NCI-H1436 (cell line): Measurements from ENCODE around the gene BTD.
A peak's percentile ranks its signal among the peaks of the same experiment; 100 is the strongest.

Experiments used
- DNase-seq: peaks from one replicate; lab custom pipeline; 2025; lab: John Stamatoyannopoulos, UW

BTD gene, protein sequence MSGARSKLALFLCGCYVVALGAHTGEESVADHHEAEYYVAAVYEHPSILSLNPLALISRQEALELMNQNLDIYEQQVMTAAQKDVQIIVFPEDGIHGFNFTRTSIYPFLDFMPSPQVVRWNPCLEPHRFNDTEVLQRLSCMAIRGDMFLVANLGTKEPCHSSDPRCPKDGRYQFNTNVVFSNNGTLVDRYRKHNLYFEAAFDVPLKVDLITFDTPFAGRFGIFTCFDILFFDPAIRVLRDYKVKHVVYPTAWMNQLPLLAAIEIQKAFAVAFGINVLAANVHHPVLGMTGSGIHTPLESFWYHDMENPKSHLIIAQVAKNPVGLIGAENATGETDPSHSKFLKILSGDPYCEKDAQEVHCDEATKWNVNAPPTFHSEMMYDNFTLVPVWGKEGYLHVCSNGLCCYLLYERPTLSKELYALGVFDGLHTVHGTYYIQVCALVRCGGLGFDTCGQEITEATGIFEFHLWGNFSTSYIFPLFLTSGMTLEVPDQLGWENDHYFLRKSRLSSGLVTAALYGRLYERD

DNA sequence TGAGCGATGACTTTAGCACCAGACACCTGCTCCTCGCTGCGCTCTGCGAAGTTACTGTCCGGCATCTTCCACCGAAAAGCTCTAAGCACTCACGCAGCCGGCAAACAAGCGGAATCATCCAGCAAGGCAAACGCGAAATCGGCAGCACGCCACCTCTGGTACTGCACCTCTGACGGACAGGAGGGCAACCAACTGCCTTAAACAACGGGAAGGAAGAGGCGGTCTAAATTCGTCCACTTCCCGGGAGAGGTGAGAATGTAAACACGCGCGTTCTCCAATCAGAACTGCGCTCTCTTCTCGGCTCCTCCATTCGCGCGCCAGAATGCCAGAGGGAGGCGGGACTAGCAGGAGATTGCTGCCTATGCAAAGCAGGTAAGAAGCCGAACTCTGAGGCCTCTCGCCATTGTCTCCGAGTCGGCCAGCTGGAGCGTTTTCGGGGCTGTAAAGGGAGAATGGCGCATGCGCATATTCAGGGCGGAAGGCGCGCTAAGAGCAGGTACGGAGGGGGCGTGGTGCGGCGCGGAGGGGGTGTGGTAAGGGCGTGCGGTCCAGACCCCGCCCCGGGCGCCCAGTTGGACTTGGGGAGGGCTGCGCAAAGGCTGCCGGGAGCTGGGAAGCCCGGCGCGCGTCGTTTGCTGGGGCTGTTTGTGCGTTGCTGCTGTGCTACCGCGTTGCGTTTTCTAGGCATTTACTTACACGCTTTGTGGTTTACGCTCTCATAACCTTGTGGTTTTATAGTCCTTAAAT lies at the start of gene BTD, which contains the start of gene HACL1:
Gene BTD (plus strand): TSS at position 347 of the 747 bp plus-strand sequence. CDS start 33,695 bp downstream, outside the sequence.
Gene HACL1 (minus strand): TSS at position 171 of the 747 bp plus-strand sequence. CDS start 106 bp downstream, at position 65.
- DNase-seq, result no peak

DNA sequence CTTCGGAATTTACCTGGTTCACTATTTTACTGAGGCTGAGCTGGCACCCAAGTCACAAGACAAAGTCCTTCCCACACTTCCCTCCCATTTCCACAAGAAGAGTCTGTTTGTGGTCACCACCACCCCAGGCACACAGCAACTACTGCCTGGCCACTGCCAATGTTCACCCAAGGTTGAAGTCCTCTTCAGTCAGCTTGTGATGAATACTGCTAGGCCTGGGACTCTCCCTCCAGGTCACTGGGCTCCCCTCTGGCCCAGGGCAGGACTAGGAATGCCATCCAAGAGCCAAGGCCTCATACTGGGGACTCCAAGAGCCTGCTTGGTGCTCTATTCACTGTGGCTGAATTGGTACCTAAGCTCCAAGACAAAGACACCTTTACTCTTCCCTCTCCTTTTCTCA lies 49.6 kb upstream of the BTD start:
- DNase-seq, result no peak

DNA sequence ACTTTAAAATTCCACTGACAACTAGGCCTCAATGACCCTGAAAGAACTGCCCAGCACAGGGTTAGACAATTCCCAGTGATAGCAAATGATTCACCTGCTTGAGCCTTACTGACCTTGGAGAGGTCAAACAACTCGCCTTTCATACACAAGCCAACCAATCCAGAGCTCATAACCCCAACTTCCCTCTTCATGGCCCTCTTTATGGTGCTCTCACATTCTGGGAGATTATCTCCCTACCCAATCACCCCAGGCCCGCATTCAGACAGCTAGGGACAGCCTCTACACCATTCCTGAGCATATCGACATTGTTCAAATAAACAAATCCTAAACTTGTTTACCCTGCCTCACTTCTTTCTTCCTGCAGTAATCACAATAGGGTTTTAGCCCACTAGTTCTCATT lies 47.8 kb upstream of the BTD start:
- DNase-seq, result no peak

DNA sequence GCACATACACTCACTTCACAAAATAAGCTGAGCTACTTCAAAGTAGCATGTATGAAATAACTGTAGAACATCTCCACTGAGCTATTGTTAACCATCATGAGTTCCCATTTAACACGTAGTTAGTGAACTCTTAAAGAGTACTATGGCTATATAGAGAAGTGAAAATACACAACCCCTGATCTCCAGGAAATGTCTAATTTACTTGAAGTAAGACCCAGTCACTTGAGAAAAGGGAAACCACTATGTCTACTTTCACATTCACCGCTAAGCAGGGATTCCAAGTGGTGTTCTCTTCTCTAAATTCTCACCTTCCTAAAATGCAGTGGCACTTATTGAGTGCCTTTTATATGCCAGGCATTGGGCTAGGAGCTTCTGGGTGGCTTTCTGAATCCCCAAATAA lies 45.0 kb upstream of the BTD start:
- DNase-seq, result no peak

DNA sequence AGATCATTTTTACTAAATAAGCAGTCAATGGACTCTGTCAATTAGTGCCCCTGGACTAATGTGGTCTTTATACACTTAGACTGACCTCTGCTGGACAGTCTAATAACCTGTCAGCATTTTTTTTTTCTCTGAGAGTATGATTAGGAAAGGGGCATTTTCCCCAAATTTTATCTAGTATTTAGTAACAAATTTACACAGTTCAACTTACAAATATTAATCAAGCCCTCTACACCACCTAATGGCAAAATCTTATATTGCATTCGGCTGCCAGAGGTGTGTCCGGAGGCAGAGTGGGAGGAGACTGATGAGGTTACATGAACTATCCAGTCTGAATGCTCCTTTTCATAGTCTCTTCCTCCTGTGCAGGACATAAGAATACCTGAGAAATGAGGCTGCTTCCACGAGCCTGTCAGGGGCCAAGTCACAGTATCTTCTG lies 44.0 kb upstream of the BTD start:
- DNase-seq, result peak; percentile 21

DNA sequence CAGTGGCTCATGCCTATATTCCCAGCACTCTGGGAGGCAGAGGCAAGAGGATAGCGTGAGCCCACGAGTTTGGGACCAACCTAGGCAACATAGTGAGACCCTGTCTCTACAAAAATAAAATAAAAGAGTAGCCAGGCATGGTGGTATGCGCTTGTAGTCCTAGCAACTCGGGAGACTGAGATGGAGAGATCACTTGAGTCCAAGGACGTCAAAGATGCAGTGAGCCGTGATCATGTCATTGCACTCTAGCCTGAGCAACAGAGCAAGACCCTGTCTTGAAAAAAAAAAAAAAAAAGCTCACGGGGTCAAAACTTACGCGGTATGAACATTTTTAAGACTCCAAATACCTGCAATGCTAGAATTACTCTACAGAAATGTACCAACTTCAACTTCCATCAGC lies 43.0 kb upstream of the BTD start:
- DNase-seq, result no peak

DNA sequence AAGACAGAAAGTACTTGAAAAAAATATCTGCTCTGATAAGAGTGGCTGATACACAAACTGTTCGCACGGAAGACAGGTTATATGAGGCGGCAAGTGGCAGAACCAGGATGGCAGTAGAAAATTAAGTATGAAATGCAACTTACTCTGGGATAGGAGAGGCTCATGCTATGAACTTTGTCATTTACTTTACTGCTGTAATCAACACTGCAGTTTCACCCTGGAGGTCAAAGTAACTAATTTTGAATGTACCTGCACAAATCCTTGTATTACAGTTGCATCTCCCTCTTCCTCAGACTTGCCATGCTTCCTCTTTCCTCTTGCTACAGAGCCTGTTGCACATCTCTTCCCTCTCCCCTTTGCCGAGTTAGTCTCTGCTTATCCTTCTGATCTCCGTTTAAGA lies 39.0 kb upstream of the BTD start:
- DNase-seq, result no peak

DNA sequence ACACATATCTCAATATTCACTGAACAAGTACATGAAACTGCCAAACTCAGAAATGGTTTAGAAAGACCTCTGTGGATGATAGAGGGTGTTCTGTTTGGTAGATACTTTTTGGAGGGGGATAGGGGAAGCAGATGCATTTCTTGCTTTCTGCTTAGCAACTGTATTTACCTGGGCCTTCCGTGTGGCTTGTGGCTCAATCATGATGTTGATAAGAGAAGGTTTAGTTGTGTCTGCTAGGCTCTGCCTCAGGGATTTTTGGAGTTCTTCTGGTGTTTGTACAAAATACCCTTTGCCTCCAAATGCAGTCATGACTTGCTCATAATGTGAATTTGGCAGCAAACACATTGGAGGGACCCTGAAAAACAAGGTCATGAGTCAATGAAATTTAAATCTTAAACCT lies 38.4 kb upstream of the BTD start:
- DNase-seq, result no peak

DNA sequence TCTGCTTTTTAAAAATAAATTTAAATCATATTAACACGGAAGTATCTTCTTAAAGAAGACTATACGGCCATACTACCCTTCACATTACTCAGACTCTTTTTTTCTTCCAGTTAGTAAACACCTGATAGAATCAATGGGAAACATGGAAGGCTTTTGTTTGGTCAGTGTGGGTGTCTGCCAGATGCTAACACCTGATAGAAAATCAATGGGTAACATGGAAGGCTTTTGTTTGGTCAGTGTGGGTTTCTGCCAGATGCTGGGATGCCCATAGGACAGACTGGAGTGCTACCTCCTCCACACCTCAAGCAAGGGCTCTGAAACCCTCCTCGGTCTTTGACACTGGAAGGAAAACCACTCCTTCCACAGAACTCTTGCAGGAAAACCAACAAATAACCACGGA lies 29.4 kb upstream of the BTD start:
- DNase-seq, result no peak

DNA sequence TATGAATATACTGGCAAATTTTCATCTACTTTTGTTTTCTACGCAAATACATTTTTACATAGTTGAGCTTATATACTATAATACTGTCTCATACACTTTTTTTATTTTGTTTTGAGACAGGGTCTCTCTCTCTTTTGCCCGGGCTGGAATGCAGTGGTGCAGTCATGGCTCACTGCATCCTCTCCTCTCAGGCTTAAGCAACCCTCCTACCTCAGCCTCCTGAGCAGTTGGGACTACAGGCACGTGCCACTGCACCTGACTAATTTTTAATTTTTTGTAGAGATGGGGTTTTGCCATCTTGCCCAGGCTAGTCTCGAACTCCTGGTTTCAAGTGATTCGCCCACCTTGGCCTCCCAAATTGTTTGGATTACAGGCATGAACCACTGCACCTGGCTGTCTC lies 26.1 kb upstream of the BTD start:
- DNase-seq, result no peak

DNA sequence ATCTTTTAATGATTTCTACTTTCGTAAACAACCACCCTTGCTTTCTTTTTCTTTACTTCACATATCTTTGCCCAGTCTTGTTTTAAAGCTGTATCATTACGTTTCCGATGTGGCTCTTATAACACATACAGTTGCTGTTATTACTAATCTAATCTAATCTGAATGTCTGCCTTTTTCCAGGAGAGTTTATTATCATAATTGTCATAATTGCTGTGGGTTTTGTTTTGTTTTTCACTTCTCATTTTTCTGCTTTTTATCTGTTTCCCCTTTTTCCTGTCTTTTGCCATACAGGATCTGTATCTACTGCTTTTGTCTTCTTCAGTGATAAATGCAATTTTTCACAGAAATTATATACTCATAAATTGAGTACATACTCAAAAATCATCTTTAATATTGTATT lies 25.1 kb upstream of the BTD start:
- DNase-seq, result no peak

DNA sequence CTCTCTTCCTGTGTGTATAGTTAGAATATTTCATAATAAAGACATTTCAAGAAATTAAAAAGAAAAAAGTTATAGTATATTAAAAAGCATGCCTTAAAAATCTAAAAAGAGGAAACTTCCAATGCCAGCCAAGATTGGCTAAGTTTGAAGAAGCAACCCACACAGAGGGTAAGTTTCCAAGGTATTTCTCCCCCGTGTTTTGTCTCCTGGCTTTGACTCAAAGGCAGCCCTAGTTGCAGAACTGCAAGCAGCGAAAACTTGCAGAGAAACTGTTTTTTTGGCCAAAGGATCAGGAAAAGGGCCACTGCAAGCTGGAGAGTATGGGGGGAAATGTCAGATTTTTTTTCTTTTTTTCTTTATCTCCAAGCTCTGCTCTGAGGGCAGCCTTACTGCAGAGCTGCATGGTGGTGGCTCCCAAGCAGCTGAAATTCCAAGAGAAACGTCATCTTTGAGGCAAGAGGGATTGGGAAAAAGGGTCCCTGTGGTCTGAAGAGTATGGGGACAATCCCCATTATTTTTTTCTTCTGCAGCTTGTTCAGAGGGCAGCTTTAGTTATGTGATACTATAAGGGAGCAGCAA lies 23.2 kb upstream of the BTD start:
- no peak for DNase-seq

DNA sequence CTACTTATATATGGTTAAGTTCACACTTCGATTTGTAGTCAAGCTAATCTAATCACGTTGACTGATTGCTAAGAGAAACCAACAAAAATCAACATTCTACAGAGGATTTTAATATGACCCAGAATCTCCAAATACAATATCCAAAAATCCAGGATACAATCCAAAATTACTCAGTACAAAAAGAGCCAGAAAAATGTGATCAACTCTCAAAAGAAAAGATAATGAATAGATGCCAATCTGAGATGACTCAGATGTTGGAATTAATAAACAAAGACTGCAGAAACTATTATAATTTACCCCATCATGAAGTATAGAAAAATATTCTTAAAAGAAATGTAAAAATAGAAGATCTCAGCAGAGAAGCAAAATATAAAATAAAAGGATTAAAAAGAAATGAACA lies 22.5 kb upstream of the BTD start:
- no peak for DNase-seq

DNA sequence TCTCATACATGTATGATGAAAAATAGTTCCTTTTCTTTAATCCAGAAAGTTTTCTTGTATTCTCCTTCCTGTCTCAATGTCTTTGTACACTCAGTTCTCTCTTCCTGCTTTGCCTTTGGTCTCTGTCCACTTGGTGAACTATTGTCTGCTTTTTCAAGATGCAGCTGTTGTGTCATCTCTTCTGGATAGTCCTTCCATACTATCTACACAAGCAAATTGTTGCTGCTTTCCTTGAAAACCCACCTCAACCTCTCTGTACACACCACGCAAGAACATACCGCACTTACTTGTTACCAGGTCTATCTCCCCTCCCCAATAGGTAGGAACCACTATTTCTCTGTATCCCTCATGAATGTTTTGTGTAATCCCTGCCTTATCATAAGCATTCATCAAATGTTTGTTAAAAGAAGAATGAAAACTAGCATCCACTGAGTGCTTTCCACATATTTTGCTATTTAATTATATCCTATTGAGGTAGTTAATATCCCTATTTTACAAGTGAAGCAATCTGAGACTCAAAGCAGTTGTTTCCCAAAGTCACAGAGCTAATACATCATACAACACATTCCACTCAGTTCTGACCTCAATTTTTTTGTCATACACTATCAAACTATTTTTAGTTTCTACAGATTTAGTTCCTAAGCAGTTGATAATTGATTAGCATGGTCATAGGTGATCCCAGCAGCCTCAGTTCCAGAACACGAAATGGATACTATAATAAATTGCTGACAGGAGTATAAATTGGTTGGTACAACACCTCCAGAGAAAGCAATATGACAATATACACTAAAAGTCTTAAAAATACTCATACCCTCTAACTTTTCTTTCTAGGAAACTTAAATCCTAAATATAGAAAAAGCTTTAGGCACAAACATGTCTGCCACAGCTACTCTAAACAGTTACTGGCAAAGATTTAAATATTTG lies 19.8 kb upstream of the BTD start:
- DNase-seq, result no peak

DNA sequence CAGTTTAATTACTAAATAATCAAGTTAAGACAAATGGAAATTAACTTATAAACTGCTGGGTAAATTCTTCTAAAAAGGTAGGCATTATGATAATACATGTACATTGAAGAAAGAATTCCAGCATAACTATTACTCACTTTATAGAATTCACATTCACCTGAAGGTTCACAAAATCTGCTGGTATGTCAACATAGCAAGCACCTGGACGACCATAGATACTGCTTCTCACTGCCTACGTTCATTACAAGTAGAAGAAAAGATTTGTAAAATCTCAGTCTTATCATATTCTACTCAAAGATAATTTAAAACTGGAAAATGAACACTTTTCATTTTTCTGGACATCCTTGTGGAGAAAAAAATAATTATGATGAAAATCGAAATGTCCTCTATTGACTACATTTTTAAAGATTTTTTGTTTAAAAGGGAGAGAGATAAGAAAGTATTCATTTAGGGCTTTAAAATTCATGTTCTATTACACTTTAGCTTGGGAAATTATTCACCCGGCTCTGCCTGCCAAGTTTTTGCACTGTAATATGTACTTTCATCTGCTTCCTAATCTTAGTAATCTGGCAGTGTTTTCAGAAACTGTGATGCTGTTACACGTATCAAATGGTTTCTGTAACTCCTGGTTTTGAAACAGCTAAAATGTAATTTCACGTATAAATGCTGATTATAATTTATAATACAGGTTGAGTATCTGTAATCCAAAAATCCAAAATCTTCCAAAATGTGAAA lies 16.3 kb upstream of the BTD start:
- no peak for DNase-seq

DNA sequence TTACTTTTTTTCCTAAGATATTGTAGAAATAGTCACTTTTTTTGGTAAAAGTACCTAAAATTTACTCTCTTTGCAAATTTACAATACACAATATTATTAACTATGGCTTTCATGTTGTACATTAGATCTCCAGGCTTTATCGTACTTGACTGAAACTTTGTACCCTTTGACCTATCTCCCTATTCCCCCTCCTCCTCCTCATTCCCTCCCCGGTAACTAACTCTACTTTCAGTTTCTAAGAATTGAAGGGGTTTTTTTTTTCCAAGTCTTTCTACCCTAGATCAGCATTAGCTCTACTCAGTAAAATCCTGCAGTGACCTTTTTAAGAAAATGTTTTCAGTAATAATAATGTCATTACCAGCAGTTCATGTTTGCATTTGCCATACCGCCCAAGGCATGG lies 10.3 kb upstream of the BTD start:
- DNase-seq, result no peak

DNA sequence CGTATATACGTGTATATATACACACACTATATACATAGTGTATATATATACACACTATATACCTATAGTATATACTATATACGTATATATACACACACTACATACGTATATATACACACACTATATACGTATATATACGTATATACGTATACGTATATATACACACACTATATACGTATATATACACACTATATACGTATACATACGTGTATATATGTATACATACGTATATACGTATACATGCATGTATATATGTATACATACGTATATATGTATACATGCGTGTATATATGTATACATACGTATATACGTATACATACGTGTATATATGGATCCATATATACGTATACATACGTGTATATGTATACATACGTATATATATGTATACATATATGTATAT lies 9.6 kb upstream of the BTD start:
- DNase-seq, result no peak

DNA sequence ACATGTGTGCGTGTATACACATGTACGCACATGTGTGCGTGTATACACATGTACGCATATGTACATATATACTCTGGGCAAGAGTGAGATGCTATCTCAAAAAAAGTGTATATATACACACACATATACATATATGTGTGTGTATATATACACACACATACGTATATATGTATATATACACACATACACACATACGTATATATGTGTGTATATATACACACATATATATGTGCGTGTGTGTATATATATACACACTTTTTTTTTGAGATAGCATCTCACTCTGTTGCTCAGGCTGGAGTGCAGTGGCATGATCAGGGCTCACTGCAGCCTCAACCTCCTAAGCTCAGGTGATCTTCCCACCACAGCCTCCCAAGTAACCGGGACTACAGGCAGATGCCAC lies 8.6 kb upstream of the BTD start:
- DNase-seq, result no peak

DNA sequence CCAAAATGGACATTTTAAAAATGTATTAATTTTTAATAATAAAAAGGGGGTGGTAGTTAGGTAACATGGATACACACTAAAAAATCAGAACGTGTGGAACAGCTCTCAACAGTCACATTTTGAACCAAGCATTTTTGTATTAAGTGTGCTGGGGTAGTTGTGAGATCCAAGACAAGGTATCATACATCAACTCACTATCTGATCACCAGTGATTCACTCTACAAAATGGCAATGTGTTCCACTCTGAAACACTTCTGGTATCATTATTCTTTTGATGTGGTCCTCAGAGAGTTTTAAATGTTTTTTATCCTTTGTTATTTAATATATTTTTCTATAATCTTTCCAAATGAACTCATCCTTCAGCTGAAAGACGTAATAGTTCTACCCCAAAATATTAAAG lies 5.6 kb upstream of the BTD start:
- DNase-seq, result no peak

DNA sequence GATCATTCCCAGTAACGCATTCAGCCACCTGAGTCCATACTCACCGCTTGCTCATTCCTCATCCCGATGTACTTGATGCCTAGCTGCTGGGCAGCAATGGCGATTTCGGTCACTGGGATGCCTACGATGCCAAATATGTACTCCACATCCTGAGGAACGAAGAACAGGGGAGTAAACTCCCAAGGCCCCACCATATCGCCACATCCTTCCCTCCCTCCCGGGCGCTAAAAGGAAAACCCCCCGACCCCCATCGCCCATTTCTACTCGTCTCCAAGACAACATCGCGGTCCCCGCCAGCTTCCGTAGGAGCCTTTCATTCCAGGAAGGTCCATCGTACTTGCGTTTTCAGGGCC lies 523 bp upstream of the BTD start:
- no peak for DNase-seq

DNA sequence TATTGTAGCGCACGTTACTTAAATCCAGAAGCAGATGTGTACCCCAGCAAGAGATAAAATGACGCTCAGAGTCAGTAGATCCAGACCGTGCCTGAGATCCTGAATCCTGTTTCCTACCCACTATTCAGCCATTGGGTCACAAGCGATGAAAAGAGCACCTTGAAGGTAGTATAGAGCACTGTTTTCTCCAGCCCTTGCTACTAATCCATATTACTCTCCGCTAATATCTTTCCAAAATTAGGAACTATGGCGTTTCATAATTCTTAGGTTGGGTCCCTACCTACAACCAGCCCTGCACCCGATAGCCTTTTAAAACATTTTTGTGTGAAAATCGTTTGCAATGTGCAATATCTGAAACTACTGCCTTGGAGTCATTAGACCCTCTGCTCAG lies 596 bp downstream of the BTD start:
- DNase-seq, result no peak
